GM19455 (cell line): Measurements from ENCODE around the gene RNF220.

Experiments
- ATAC-seq: cut with Tn5 transposase; IDR thresholded peaks from one replicate; pipeline ENCODE4 v1.9.1; 2021; ENCODE audit not compliant: unreplicated experiment

RNF220 gene

GRCh38 chr1:44406737-44407429 lies 1.8 kb downstream of the RNF220 start:
- ATAC-seq: no peak

GRCh38 chr1:44407430-44408211 lies 2.6 kb downstream of the RNF220 start:
- no peak for ATAC-seq

- no peak for ATAC-seq
Measured at GRCh38 chr1:44408212-44408582, 3.1 kb downstream of the RNF220 start.

GRCh38 chr1:44408632-44409602 lies 3.9 kb downstream of the RNF220 start:
- ATAC-seq: no peak

- no peak for ATAC-seq
Measured at GRCh38 chr1:44409757-44410156, 4.7 kb downstream of the RNF220 start.

GRCh38 chr1:44411861-44412260 lies 6.8 kb downstream of the RNF220 start:
- ATAC-seq: no peak

- ATAC-seq: no peak
Measured at GRCh38 chr1:44412601-44413000, 7.5 kb downstream of the RNF220 start.

GRCh38 chr1:44413740-44414139 lies 8.7 kb downstream of the RNF220 start:
- ATAC-seq: no peak

GRCh38 chr1:44415013-44415412 lies 10.0 kb downstream of the RNF220 start:
- no peak for ATAC-seq

GRCh38 chr1:44416408-44416807 lies 11.4 kb downstream of the RNF220 start:
- ATAC-seq: no peak

- ATAC-seq: no peak
Measured at GRCh38 chr1:44417351-44418021, 12.4 kb downstream of the RNF220 start.

- no peak for ATAC-seq
Measured at GRCh38 chr1:44418022-44418673, 13.1 kb downstream of the RNF220 start.

- ATAC-seq: no peak
Measured at GRCh38 chr1:44419901-44420300, 14.8 kb downstream of the RNF220 start.

- ATAC-seq: no peak
Measured at GRCh38 chr1:44420535-44420934, 15.5 kb downstream of the RNF220 start.

GRCh38 chr1:44421446-44421884 lies 16.4 kb downstream of the RNF220 start:
- no peak for ATAC-seq

GRCh38 chr1:44422161-44422560 lies 17.1 kb downstream of the RNF220 start:
- no peak for ATAC-seq

- ATAC-seq: no peak
Measured at GRCh38 chr1:44423591-44424537, 18.8 kb downstream of the RNF220 start.

- no peak for ATAC-seq
Measured at GRCh38 chr1:44424747-44425146, 19.7 kb downstream of the RNF220 start.
